Measurements from ENCODE around the gene OGDH. TPM values are rescaled to one million over a fixed set of nuclear protein-coding genes. Genes with fewer than 3 reads are reported as not detected.

Gene OGDH
- total RNA-seq, 1 experiment from 2014 or later, result 63.3 TPM

- DNase-seq (ENCODE audit: extremely low read depth, low read depth), result no peak
These were observed 29.7 kb downstream of the OGDH start for GRCh38 chr7:44636041-44636584.

GRCh38 chr7:44636926-44637325 is 30.5 kb downstream of the OGDH start:
- no peak for DNase-seq (ENCODE audit: extremely low read depth, low read depth)

GRCh38 chr7:44637788-44638594 is 31.6 kb downstream of the OGDH start:
- peak; percentile 96 for DNase-seq (ENCODE audit: extremely low read depth, low read depth)

- DNase-seq (ENCODE audit: extremely low read depth, low read depth), result peak; percentile 92
These were observed 32.5 kb downstream of the OGDH start for GRCh38 chr7:44638611-44639557.

- no peak for DNase-seq (ENCODE audit: extremely low read depth, low read depth)
These were observed 33.4 kb downstream of the OGDH start for GRCh38 chr7:44639671-44640321.

- no peak for DNase-seq (ENCODE audit: extremely low read depth, low read depth)
These were observed 36.8 kb downstream of the OGDH start for GRCh38 chr7:44643206-44643605.

GRCh38 chr7:44645254-44645653 is 38.8 kb downstream of the OGDH start:
- DNase-seq (ENCODE audit: extremely low read depth, low read depth), result no peak

GRCh38 chr7:44645696-44646095 is 39.3 kb downstream of the OGDH start:
- no peak for DNase-seq (ENCODE audit: extremely low read depth, low read depth)

- DNase-seq (ENCODE audit: extremely low read depth, low read depth), result no peak
These were observed 39.9 kb downstream of the OGDH start for GRCh38 chr7:44646176-44646920.

GRCh38 chr7:44646921-44647636 is 40.7 kb downstream of the OGDH start:
- no peak for DNase-seq (ENCODE audit: extremely low read depth, low read depth)

GRCh38 chr7:44647981-44648714 is 41.7 kb downstream of the OGDH start:
- no peak for DNase-seq (ENCODE audit: extremely low read depth, low read depth)

GRCh38 chr7:44650242-44650641 is 43.8 kb downstream of the OGDH start:
- no peak for DNase-seq (ENCODE audit: extremely low read depth, low read depth)

GRCh38 chr7:44650772-44651171 is 44.3 kb downstream of the OGDH start:
- DNase-seq (ENCODE audit: extremely low read depth, low read depth), result no peak

GRCh38 chr7:44652535-44652934 is 46.1 kb downstream of the OGDH start:
- DNase-seq (ENCODE audit: extremely low read depth, low read depth), result no peak

GRCh38 chr7:44654255-44654796 is 47.9 kb downstream of the OGDH start:
- no peak for DNase-seq (ENCODE audit: extremely low read depth, low read depth)

- no peak for DNase-seq (ENCODE audit: extremely low read depth, low read depth)
These were observed 48.9 kb downstream of the OGDH start for GRCh38 chr7:44655341-44655740.

GRCh38 chr7:44658979-44659378 is 52.6 kb downstream of the OGDH start:
- DNase-seq (ENCODE audit: extremely low read depth, low read depth), result no peak

- no peak for DNase-seq (ENCODE audit: extremely low read depth, low read depth)
These were observed 54.8 kb downstream of the OGDH start for GRCh38 chr7:44661233-44661632.

Data from NCI-H460 (cell line).